Loucy (cell line): ENCODE data around the gene NPEPL1.

Source experiments
- H2AFZ ChIP-seq: fragments of 200-600 bp; sonication (generic); 2 replicates; pipeline ENCODE4 v1.6.0; 2016; ENCODE audit warnings: antibody characterized with exemption, mild to moderate bottlenecking, low read length, moderate library complexity
- H3F3A ChIP-seq: fragments of 200-600 bp; 2 replicates; pipeline ENCODE4 v1.6.0; 2016; ENCODE audit warnings: antibody characterized with exemption, low read depth, mild to moderate bottlenecking
- H3K27me3 ChIP-seq: fragments of 200-600 bp; sonication (generic); 2 replicates; pipeline ENCODE4 v1.6.1; 2014; ENCODE audit warnings: low read length, mild to moderate bottlenecking; ENCODE audit not compliant: insufficient read depth, poor library complexity, severe bottlenecking
- H3K36me3 ChIP-seq: fragments of 200-600 bp; sonication (generic); 2 replicates; pipeline ENCODE4 v1.6.1; 2016; ENCODE audit warnings: low read length; ENCODE audit not compliant: insufficient read depth
- H3K4me1 ChIP-seq: fragments of 200-600 bp; sonication (generic); 2 replicates; pipeline ENCODE4 v1.5.1; 2014; ENCODE audit warnings: low read length, mild to moderate bottlenecking; ENCODE audit not compliant: insufficient read depth, poor library complexity, severe bottlenecking
- H3K4me2 ChIP-seq: fragments of 200-600 bp; sonication (generic); 2 replicates; pipeline ENCODE4 v1.6.0; 2014; ENCODE audit warnings: antibody characterized with exemption, low read length, low read depth, mild to moderate bottlenecking; ENCODE audit not compliant: poor library complexity, severe bottlenecking
- H3K4me3 ChIP-seq: fragments of 200-600 bp; sonication (generic); 2 replicates; pipeline ENCODE4 v1.5.1; 2014; ENCODE audit warnings: low read length, mild to moderate bottlenecking, mixed read lengths; ENCODE audit not compliant: poor library complexity, severe bottlenecking
- H3K79me2 ChIP-seq: fragments of 200-600 bp; sonication (generic); 2 replicates; pipeline ENCODE4 v1.6.1; 2014; ENCODE audit warnings: low read length; ENCODE audit not compliant: insufficient read depth
- H3K9ac ChIP-seq: fragments of 200-600 bp; sonication (generic); 2 replicates; pipeline ENCODE4 v1.6.0; 2014; ENCODE audit warnings: mild to moderate bottlenecking, low read depth, low read length, moderate library complexity; ENCODE audit not compliant: poor library complexity, severe bottlenecking
- H3K9me2 ChIP-seq: fragments of 200-600 bp; sonication (generic); replicated peaks from 2 replicates; pipeline ENCODE4 v1.6.1; 2016; ENCODE audit warnings: low read depth, low read length, mixed read lengths
- H3K9me3 ChIP-seq: fragments of 200-600 bp; sonication (generic); 2 replicates; pipeline ENCODE4 v1.6.1; 2014; ENCODE audit warnings: mild to moderate bottlenecking, antibody characterized with exemption, low read length, low read depth; ENCODE audit not compliant: insufficient read depth
- H4K20me1 ChIP-seq: fragments of 200-600 bp; sonication (generic); 2 replicates; pipeline ENCODE4 v1.6.0; 2014; ENCODE audit warnings: antibody characterized with exemption, low read length, mild to moderate bottlenecking; ENCODE audit not compliant: insufficient read depth, poor library complexity, severe bottlenecking
- EZH2phosphoT487 ChIP-seq: fragments of 200-600 bp; IDR thresholded peaks from 2 replicates; pipeline ENCODE4 v1.6.1; 2018; ENCODE audit warnings: antibody characterized with exemption, mild to moderate bottlenecking, moderate library complexity, borderline replicate concordance
- TF ChIP-seq, protein P1 (sequence below): fragments of 200-600 bp; sonication (generic); conservative IDR thresholded peaks from 2 replicates; pipeline ENCODE4 v1.5.1; 2014; ENCODE audit warnings: mild to moderate bottlenecking, antibody characterized with exemption, low read length

NPEPL1 gene

DNA sequence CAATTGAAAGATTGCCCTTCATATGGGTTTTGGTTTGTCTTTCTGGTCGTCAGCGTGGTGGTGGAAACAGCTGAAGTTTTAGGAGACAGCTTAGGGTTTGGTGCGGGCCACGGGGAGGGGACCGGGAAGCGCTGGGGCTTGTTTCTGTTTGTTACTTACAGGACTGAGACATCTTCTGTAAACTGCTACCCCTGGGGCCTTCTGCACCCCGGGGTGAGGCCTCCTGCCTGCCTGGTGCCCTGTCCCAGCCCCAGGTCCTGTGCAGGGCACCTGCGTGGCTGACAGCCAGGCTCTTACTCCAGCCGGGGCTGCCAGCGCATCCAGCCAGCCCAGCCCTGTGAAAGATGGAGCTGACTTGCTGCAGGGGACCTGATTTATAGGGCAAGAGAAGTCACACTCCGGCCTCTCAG lies 22.8 kb downstream of the NPEPL1 start:
- Histone ChIP-seq H3K4me2 (no peak overlapping the region), H3K4me3 (no peak overlapping the region), H3K9me3 (no peaks in the 10 kb centered on the region), H3K9ac (no peak overlapping the region), H3K9me2 (no peaks in the 10 kb centered on the region), H3K79me2 (no peaks in the 10 kb centered on the region), H3K27me3 (no peaks in the 10 kb centered on the region), H3K36me3 (no peaks in the 10 kb centered on the region), H3F3A (no peaks in the 10 kb centered on the region), H4K20me1 (no peaks in the 10 kb centered on the region), H3K4me1 (no peaks in the 10 kb centered on the region), H2AFZ (no peak overlapping the region)
- TF ChIP-seq, protein P1, sequence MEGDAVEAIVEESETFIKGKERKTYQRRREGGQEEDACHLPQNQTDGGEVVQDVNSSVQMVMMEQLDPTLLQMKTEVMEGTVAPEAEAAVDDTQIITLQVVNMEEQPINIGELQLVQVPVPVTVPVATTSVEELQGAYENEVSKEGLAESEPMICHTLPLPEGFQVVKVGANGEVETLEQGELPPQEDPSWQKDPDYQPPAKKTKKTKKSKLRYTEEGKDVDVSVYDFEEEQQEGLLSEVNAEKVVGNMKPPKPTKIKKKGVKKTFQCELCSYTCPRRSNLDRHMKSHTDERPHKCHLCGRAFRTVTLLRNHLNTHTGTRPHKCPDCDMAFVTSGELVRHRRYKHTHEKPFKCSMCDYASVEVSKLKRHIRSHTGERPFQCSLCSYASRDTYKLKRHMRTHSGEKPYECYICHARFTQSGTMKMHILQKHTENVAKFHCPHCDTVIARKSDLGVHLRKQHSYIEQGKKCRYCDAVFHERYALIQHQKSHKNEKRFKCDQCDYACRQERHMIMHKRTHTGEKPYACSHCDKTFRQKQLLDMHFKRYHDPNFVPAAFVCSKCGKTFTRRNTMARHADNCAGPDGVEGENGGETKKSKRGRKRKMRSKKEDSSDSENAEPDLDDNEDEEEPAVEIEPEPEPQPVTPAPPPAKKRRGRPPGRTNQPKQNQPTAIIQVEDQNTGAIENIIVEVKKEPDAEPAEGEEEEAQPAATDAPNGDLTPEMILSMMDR = no peak
- TF ChIP-seq EZH2phosphoT487 = no peak

DNA sequence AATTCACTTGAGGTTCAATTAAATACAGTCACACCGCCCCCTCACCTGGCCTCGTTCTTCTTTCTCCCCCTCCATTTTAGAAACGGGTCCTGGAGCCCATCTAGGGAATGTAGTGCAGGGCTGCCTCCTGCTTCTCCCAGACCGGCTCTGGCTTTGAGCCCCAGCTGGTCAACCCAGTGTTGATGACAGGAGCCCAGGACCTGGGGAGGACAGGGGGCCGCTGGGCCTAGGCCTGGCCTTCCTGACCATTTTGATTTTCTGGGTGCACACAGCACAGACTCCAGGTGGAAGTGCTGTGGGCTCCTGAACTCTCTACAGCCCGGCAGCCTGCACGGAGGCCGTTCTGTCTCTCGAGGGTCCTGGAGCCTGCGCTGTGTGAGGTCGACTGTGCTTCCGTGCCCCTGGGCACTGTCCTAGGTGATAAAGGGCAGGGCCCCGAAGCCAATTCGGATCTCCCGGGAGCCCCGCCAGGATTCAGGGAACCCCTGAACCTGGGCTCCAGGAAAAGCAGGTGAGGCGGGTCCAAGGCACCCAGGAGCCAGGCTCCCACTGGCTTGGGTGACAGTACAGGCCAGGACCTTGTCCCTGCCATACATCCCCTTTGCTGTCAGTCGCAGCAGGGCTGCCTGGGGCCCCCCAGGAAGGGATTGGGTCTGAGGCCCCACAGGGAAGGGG lies 23.3 kb downstream of the NPEPL1 start:
- H3K36me3 ChIP-seq = no peaks in the 10 kb centered on the region
- TF ChIP-seq, protein P1 = no peak
- no peak for TF ChIP-seq EZH2phosphoT487
- no peaks in the 10 kb centered on the region for H3K4me1 ChIP-seq
- H3K9me3 ChIP-seq = no peaks in the 10 kb centered on the region
- no peaks in the 10 kb centered on the region for H4K20me1 ChIP-seq
- H3K9me2 ChIP-seq = no peaks in the 10 kb centered on the region
- no peak overlapping the region for H3K4me2 ChIP-seq
- H3F3A ChIP-seq = no peaks in the 10 kb centered on the region
- H2AFZ ChIP-seq = no peak overlapping the region
- no peaks in the 10 kb centered on the region for H3K79me2 ChIP-seq
- H3K27me3 ChIP-seq = no peaks in the 10 kb centered on the region
- H3K9ac ChIP-seq = no peak overlapping the region
- H3K4me3 ChIP-seq = no peak overlapping the region

DNA sequence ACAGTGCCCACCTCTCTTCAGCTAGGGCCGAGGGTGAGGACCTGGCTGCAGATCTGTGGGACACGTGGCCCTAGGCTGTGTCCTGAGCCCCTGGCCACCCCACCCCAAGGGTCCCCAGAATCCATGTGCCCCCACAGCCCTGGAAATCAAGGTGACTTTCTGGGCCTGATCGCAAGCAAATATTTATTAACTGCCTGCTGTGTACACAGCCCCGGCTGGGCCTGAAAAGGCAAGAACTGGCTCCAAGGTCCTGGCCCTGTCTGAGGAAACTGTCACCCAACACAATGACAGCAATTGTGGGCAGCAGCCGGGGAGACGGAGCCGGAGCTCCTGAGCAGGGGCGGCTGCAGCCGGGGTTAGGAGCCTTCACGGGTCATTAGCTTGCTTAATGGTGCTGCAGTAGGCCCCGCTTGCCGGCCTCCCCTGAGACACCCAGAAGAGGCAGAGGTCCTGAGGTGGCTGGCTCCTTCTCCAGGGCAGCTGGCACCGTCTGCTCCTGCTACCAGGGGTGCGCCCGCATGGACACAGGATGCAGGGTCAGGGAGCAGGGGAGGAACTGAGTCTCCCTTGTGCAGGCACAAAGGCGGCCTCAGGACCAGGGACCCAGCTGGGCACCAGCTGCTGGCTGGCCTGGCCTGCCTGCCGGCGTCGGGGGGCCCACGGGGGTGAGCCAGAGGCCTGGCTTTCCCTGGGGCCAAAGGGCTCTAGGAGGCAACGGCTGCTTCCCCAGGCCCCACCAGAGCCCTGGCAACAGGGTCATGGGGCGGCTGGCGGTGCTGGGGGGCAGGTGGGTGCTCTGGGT lies 24.1 kb downstream of the NPEPL1 start:
- no peaks in the 10 kb centered on the region for H3K9me2 ChIP-seq
- no peaks in the 10 kb centered on the region for H3K4me1 ChIP-seq
- H3K27me3 ChIP-seq = no peaks in the 10 kb centered on the region
- no peaks in the 10 kb centered on the region for H4K20me1 ChIP-seq
- H3K9ac ChIP-seq = no peak overlapping the region
- no peak overlapping the region for H3K4me2 ChIP-seq
- H3K79me2 ChIP-seq = no peaks in the 10 kb centered on the region
- TF ChIP-seq, protein P1 = no peak
- no peak for TF ChIP-seq EZH2phosphoT487
- H3F3A ChIP-seq = no peaks in the 10 kb centered on the region
- H3K36me3 ChIP-seq = no peaks in the 10 kb centered on the region
- no peak overlapping the region for H3K4me3 ChIP-seq
- no peak overlapping the region for H2AFZ ChIP-seq
- H3K9me3 ChIP-seq = no peaks in the 10 kb centered on the region
